WTC11 (cell line): ENCODE data around the gene EFEMP2.

ENCODE experiments used
- CTCF ChIP-seq: fragments of 200-600 bp; IDR thresholded peaks from 2 replicates; pipeline ENCODE4 v1.8.0; 2022; ENCODE audit warnings: antibody characterized with exemption
- FOXP1 ChIP-seq: sonication (generic); formaldehyde crosslinking; IDR thresholded peaks from 2 replicates; pipeline ENCODE4 v1.8.0; 2022; ENCODE audit warnings: missing genetic modification reagents, mild to moderate bottlenecking, moderate library complexity, borderline replicate concordance
- FOXP4 ChIP-seq: sonication (generic); formaldehyde crosslinking; IDR thresholded peaks from 2 replicates; pipeline ENCODE4 v1.8.0; 2022; ENCODE audit warnings: mild to moderate bottlenecking, missing genetic modification reagents
- MAX ChIP-seq: sonication (generic); formaldehyde crosslinking; IDR thresholded peaks from 2 replicates; pipeline ENCODE4 v1.8.0; 2022; ENCODE audit warnings: mild to moderate bottlenecking, missing genetic modification reagents
- NFYB ChIP-seq: sonication (generic); formaldehyde crosslinking; conservative IDR thresholded peaks from 2 replicates; pipeline ENCODE4 v1.8.0; 2022; ENCODE audit warnings: low read depth, missing genetic modification reagents
- STAT6 ChIP-seq: sonication (generic); formaldehyde crosslinking; conservative IDR thresholded peaks from 2 replicates; pipeline ENCODE4 v1.8.1; 2023; ENCODE audit warnings: mild to moderate bottlenecking, low read depth, missing genetic modification reagents, moderate library complexity
- ZNF232 ChIP-seq: sonication (generic); formaldehyde crosslinking; IDR thresholded peaks from 2 replicates; pipeline ENCODE4 v1.8.0; 2022; ENCODE audit warnings: mild to moderate bottlenecking, missing genetic modification reagents

GRCh38 chr11:65850217-65851082 lies 22.1 kb downstream of the EFEMP2 start:
- TF ChIP-seq FOXP1 (no peak), CTCF (no peak), NFYB (CRISPR knock-in tag) (no peak), MAX (CRISPR knock-in tag) (no peak), ZNF232 (CRISPR knock-in tag) (no peak), FOXP4 (CRISPR knock-in tag) (no peak), STAT6 (no peak)
